Fibroblast of lung (primary cell): ENCODE measurements around the gene RAB35. TPM values are rescaled to one million over a fixed set of nuclear protein-coding genes. Genes with fewer than 3 reads are reported as not detected.

ENCODE experiments used
- DNase-seq, 2 donors: peaks; one replicate each; pipeline versions ENCODE4 v3.0.0 to v3.0.0-alpha.2; 2010; ENCODE audit warnings: low read depth in 2 of 2
- H2AFZ ChIP-seq: 2 replicates; pipeline ENCODE4 v1.5.1; 2012; ENCODE audit warnings: low read length, control low read depth, inconsistent platforms
- H3K27ac ChIP-seq: 2 replicates; pipeline ENCODE4 v1.5.1; 2011; ENCODE audit warnings: low read length, control low read depth; ENCODE audit not compliant: insufficient read depth
- H3K27me3 ChIP-seq: 2 replicates; pipeline ENCODE4 v1.5.1; 2011; ENCODE audit warnings: mild to moderate bottlenecking, low read length; ENCODE audit not compliant: control insufficient read depth, insufficient read depth
- H3K36me3 ChIP-seq: 2 replicates; pipeline ENCODE4 v1.5.1; 2011; ENCODE audit warnings: low read length; ENCODE audit not compliant: control insufficient read depth, insufficient read depth
- H3K4me1 ChIP-seq: 2 replicates; pipeline ENCODE4 v1.5.1; 2011; ENCODE audit warnings: low read length; ENCODE audit not compliant: control insufficient read depth, insufficient read depth; ENCODE audit errors: extremely low read depth
- H3K4me2 ChIP-seq: 2 replicates; pipeline ENCODE4 v1.5.1; 2011; ENCODE audit warnings: low read length, control low read depth; ENCODE audit not compliant: insufficient read depth; ENCODE audit errors: extremely low read depth
- H3K4me3 ChIP-seq, 4 experiments: fragments of 200-600 bp in 1 of 4; sonication (generic) in 1 of 4; replicated peaks in 1 of 4; 2 replicates each; pipeline ENCODE4 v1.5.1; 2011 to 2016; ENCODE audit warnings: low read length in 4 of 4, low read depth in 3 of 4, mild to moderate bottlenecking in 3 of 4, control low read depth in 2 of 4, inconsistent platforms in 1 of 4, mixed read lengths in 1 of 4; ENCODE audit not compliant: insufficient read depth in 1 of 4; ENCODE audit errors: control extremely low read depth in 1 of 4
- H3K79me2 ChIP-seq: 2 replicates; pipeline ENCODE4 v1.5.1; 2012; ENCODE audit warnings: mild to moderate bottlenecking, low read length, inconsistent platforms; ENCODE audit not compliant: control insufficient read depth, insufficient read depth
- H3K9ac ChIP-seq: 2 replicates; pipeline ENCODE4 v1.5.1; 2011; ENCODE audit warnings: mild to moderate bottlenecking, low read length, control low read depth; ENCODE audit not compliant: insufficient read depth
- H3K9me3 ChIP-seq: 2 replicates; pipeline ENCODE4 v1.5.1; 2012; ENCODE audit warnings: low read depth, low read length; ENCODE audit not compliant: control insufficient read depth, insufficient read depth
- H4K20me1 ChIP-seq: 2 replicates; pipeline ENCODE4 v1.5.1; 2011; ENCODE audit warnings: low read length; ENCODE audit not compliant: control insufficient read depth, insufficient read depth; ENCODE audit errors: extremely low read depth
- CTCF ChIP-seq, 2 donors: IDR thresholded peaks in 1 of 2; conservative IDR thresholded peaks in 1 of 2; 1 replicate in 1 of 2; 2 replicates in 1 of 2; pipeline ENCODE4 v1.5.1; 2011 to 2012; ENCODE audit warnings: low read length in 2 of 2, control low read depth in 1 of 2, inconsistent platforms in 1 of 2, low read depth in 1 of 2, mild to moderate bottlenecking in 1 of 2
- EZH2 ChIP-seq: IDR thresholded peaks from 2 replicates; pipeline ENCODE4 v1.5.1; 2012; ENCODE audit warnings: low read length, control low read depth, mild to moderate bottlenecking; ENCODE audit errors: missing control alignments
- polyA plus RNA-seq, 2 donors: library from polyadenylated mRNA; depleted of rRNA in 1 of 2; stranded (reverse) in 1 of 2; unstranded in 1 of 2; fragments of >200 nt; gene quantifications; 2 replicates each; pipeline ENCODE4 v1.2.1, GENCODE V29; 2011 to 2012; ENCODE audit warnings: missing spikeins in 1 of 2
- total RNA-seq: library from RNA; depleted of rRNA; stranded (reverse); fragments of >200 nt; gene quantifications from 2 replicates; pipeline ENCODE4 v1.2.1, GENCODE V29; 2014

The RAB35 gene
- total and polyA plus RNA-seq, 2 donors (not counting 1 experiment from before 2014, with no cell fraction given), result 29.7 to 51.4 TPM

GRCh38 chr12:120054293-120054692, 62.3 kb downstream of the RAB35 start:
- Histone ChIP-seq H3K9ac (no peak overlapping the region), H3K4me1 (no peaks in the 10 kb centered on the region), H4K20me1 (no peaks in the 10 kb centered on the region), H3K4me2 (no peak overlapping the region), H3K27ac (no peak overlapping the region), H2AFZ (no peak overlapping the region), H3K4me3 (no peak overlapping the region), H3K9me3 (no peaks in the 10 kb centered on the region), H3K36me3 (no peaks in the 10 kb centered on the region), H3K79me2 (no peaks in the 10 kb centered on the region), H3K27me3 (no peaks in the 10 kb centered on the region)
- no peak for DNase-seq
- TF ChIP-seq CTCF (conservative IDR thresholded peaks at IDR 0.05 in 1 of 2, IDR thresholded peaks at IDR 0.05 in 1 of 2; ENCODE audit: low read depth in 1 of 2, low read length in 2 of 2) (no peak), EZH2 (no peak)

- H3K27me3 ChIP-seq, result no peaks in the 10 kb centered on the region
- no peak overlapping the region for H3K4me3 ChIP-seq
- H3K9me3 ChIP-seq, result no peaks in the 10 kb centered on the region
- no peak overlapping the region for H3K9ac ChIP-seq
- H3K27ac ChIP-seq, result no peak overlapping the region
- no peaks in the 10 kb centered on the region for H3K36me3 ChIP-seq
- H3K4me2 ChIP-seq, result no peak overlapping the region
- TF ChIP-seq EZH2, result no peak
- TF ChIP-seq CTCF (conservative IDR thresholded peaks at IDR 0.05 in 1 of 2, IDR thresholded peaks at IDR 0.05 in 1 of 2; ENCODE audit: low read depth in 1 of 2, low read length in 2 of 2), result no peak
- H2AFZ ChIP-seq, result no peak overlapping the region
- no peaks in the 10 kb centered on the region for H4K20me1 ChIP-seq
- H3K4me1 ChIP-seq, result no peaks in the 10 kb centered on the region
- DNase-seq, result no peak
- no peaks in the 10 kb centered on the region for H3K79me2 ChIP-seq
Measured at GRCh38 chr12:120051535-120051934, 65.0 kb downstream of the RAB35 start.

GRCh38 chr12:120049426-120049825, 67.1 kb downstream of the RAB35 start:
- Histone ChIP-seq H3K9me3 (no peaks in the 10 kb centered on the region), H3K36me3 (no peaks in the 10 kb centered on the region), H3K4me2 (no peak overlapping the region), H4K20me1 (no peaks in the 10 kb centered on the region), H3K4me3 (no peak overlapping the region), H3K27ac (no peak overlapping the region), H2AFZ (no peak overlapping the region), H3K27me3 (no peaks in the 10 kb centered on the region), H3K4me1 (no peaks in the 10 kb centered on the region), H3K79me2 (no peaks in the 10 kb centered on the region), H3K9ac (no peak overlapping the region)
- TF ChIP-seq EZH2 (no peak), CTCF (conservative IDR thresholded peaks at IDR 0.05 in 1 of 2, IDR thresholded peaks at IDR 0.05 in 1 of 2; ENCODE audit: low read depth in 1 of 2, low read length in 2 of 2) (no peak)
- DNase-seq, result no peak
